Natural killer cell (primary cell): ENCODE results near the gene KRT71. TPM values are rescaled to one million over a fixed set of nuclear protein-coding genes. Genes with fewer than 3 reads are reported as not detected.

Source experiments
- ATAC-seq, 3 donors: fragments of 150-1000 bp in 2 of 3; fragments of 200-7000 bp in 1 of 3; cut with Tn5 transposase; 1 replicate in 1 of 3; 2 replicates in 2 of 3; pipeline ENCODE4 v1.10.0; 2021; ENCODE audit warnings: mild to moderate bottlenecking in 2 of 3, moderate library complexity in 2 of 3
- DNase-seq, 2 donors: peaks; one replicate each; pipeline versions ENCODE4 v3.0.0 to v3.0.0-alpha.2; 2013 to 2021; ENCODE audit warnings: mixed read lengths in 1 of 2
- H3K27ac ChIP-seq: one replicate; pipeline ENCODE4 v1.5.1; 2013; ENCODE audit warnings: mild to moderate bottlenecking, low read length
- H3K27me3 ChIP-seq: one replicate; pipeline ENCODE4 v1.6.1; 2013; ENCODE audit warnings: low read length; ENCODE audit not compliant: control insufficient read depth, insufficient read depth
- H3K36me3 ChIP-seq: one replicate; pipeline ENCODE4 v1.6.1; 2013; ENCODE audit warnings: low read length; ENCODE audit not compliant: control insufficient read depth, insufficient read depth
- H3K4me1 ChIP-seq: one replicate; pipeline ENCODE4 v1.6.1; 2013; ENCODE audit warnings: low read length; ENCODE audit not compliant: control insufficient read depth, insufficient read depth
- H3K4me3 ChIP-seq: one replicate; pipeline ENCODE4 v1.5.1; 2013; ENCODE audit warnings: low read length
- H3K9me3 ChIP-seq: one replicate; pipeline ENCODE4 v1.6.1; 2013; ENCODE audit warnings: low read length; ENCODE audit not compliant: control insufficient read depth, insufficient read depth
- H3K27ac Mint-ChIP-seq, 2 donors: one replicate each; pipeline ENCODE4 v1.8.0; 2022; ENCODE audit warnings: mild to moderate bottlenecking in 2 of 2, mixed read lengths in 2 of 2, moderate library complexity in 1 of 2
- H3K27me3 Mint-ChIP-seq, 2 donors: one replicate each; pipeline ENCODE4 v1.8.0; 2022; ENCODE audit warnings: low read depth in 2 of 2, mixed read lengths in 2 of 2
- H3K36me3 Mint-ChIP-seq: one replicate; pipeline ENCODE4 v1.8.0; 2022; ENCODE audit warnings: mixed read lengths
- H3K4me1 Mint-ChIP-seq, 2 donors: one replicate each; pipeline ENCODE4 v1.8.0; 2022; ENCODE audit warnings: mixed read lengths in 2 of 2
- H3K4me3 Mint-ChIP-seq: one replicate; pipeline ENCODE4 v1.8.0; 2022; ENCODE audit warnings: mild to moderate bottlenecking, moderate library complexity, mixed read lengths
- H3K9me3 Mint-ChIP-seq, 2 donors: one replicate each; pipeline ENCODE4 v1.8.0; 2022; ENCODE audit warnings: mixed read lengths in 2 of 2
- WGBS: methylation state at CpG from one replicate; pipeline ENCODE4 v1.1.7; 2013; ENCODE audit warnings: missing lambda C conversion rate; ENCODE audit not compliant: insufficient coverage; 5-methylcytosine and 5-hydroxymethylcytosine counted together
- intact Hi-C: fragments of 100-400 bp; cut with micrococcal nuclease; formaldehyde crosslinking; loops from one replicate; pipeline ENCODE4 v1.14.2; 2022
- total RNA-seq, 4 donors: library from RNA; stranded (reverse); fragments of 120-200 nt in 1 of 4; gene quantifications; one replicate each; pipeline versions ENCODE4 v1.2.3 to v1.2.4, GENCODE V29; 2013 to 2022
- TF ChIP-seq, protein P1 (sequence below): fragments of 200-600 bp; IDR thresholded peaks from one replicate; pipeline ENCODE4 v1.8.0; 2022; ENCODE audit warnings: antibody characterized with exemption

The KRT71 gene
- total RNA-seq, 3 donors from 2014 or later (not counting 1 experiment from before 2014, with no cell fraction given) = not detected

DNA sequence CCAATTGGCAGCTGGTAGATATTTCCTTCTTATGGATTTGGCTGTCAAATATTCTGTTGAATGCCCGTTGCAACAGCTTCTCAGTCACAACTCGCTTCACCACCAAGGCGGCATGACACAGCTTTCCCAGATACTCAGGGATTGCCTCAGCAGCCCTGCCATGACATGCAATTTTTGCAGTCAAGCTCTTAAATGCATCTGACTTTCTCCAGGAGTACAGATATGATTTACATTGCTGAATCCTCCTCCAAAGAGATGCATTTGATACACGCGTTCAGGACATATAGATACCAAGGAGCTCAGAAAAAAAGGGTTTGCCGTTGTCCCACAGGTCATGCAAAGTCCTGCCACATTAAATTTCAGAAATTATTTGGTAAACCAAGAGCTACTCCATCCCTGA lies 39.2 kb downstream of the KRT71 start:
- no peak overlapping the region for H3K4me3 Mint-ChIP-seq
- 88% methylated on average over 6 of the region's 6 CpGs for WGBS
- Histone ChIP-seq H3K9me3 (peaks cover 5% of the 10 kb centered on the region), H3K36me3 (no peaks in the 10 kb centered on the region), H3K4me1 (no peaks in the 10 kb centered on the region), H3K27me3 (no peaks in the 10 kb centered on the region), H3K27ac (no peak overlapping the region), H3K4me3 (no peak overlapping the region)
- DNase-seq (no peak), ATAC-seq (no peak)
- no peaks in the 10 kb centered on the region for H3K36me3 Mint-ChIP-seq
- peaks cover 0 to 2% of the 10 kb centered on the region in 2 donors for H3K27me3 Mint-ChIP-seq
- peaks cover 0 to 5% of the 10 kb centered on the region in 2 donors for H3K4me1 Mint-ChIP-seq
- intact Hi-C loops = no loop called here
- no peaks in the 10 kb centered on the region for H3K9me3 Mint-ChIP-seq
- no peak overlapping the region for H3K27ac Mint-ChIP-seq
- TF ChIP-seq, protein P1, sequence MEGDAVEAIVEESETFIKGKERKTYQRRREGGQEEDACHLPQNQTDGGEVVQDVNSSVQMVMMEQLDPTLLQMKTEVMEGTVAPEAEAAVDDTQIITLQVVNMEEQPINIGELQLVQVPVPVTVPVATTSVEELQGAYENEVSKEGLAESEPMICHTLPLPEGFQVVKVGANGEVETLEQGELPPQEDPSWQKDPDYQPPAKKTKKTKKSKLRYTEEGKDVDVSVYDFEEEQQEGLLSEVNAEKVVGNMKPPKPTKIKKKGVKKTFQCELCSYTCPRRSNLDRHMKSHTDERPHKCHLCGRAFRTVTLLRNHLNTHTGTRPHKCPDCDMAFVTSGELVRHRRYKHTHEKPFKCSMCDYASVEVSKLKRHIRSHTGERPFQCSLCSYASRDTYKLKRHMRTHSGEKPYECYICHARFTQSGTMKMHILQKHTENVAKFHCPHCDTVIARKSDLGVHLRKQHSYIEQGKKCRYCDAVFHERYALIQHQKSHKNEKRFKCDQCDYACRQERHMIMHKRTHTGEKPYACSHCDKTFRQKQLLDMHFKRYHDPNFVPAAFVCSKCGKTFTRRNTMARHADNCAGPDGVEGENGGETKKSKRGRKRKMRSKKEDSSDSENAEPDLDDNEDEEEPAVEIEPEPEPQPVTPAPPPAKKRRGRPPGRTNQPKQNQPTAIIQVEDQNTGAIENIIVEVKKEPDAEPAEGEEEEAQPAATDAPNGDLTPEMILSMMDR = no peak

DNA sequence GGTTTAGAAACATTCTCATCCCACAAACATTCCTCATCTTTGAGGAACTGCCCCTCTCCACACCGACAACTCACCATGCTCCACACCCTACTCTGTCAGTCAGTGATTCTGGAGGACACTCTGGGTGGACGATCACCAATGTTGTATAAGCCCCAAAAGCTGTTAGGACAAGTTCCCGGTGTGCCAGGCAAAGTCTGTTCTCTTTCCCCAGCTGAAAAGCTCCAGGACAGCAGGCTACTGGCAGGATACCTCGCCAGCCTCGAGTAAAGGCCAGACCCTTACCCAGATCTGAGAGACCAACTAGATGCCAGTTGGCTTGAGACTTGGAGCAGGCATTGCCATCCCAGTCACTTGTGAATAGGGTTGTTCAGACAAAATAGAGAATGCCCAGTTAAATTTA lies 44.7 kb downstream of the KRT71 start:
- TF ChIP-seq, protein P1 = no peak
- Histone ChIP-seq H3K36me3 (no peaks in the 10 kb centered on the region), H3K4me1 (peaks cover 5% of the 10 kb centered on the region), H3K27ac (no peak overlapping the region), H3K27me3 (peaks cover 5% of the 10 kb centered on the region), H3K4me3 (no peak overlapping the region), H3K9me3 (peaks cover 5% of the 10 kb centered on the region)
- peak overlapping the region in 1 of 2 donors; percentile 12 for H3K27ac Mint-ChIP-seq
- DNase-seq (no peak), ATAC-seq (no peak)
- intact Hi-C loops = no loop called here
- no peak overlapping the region for H3K4me3 Mint-ChIP-seq
- 85% methylated on average over 5 of the region's 5 CpGs for WGBS
- H3K4me1 Mint-ChIP-seq = peaks cover 16 to 21% of the 10 kb centered on the region in 2 donors
- peaks cover 15 to 19% of the 10 kb centered on the region in 2 donors for H3K27me3 Mint-ChIP-seq
- no peaks in the 10 kb centered on the region for H3K36me3 Mint-ChIP-seq
- H3K9me3 Mint-ChIP-seq = no peaks in the 10 kb centered on the region

DNA sequence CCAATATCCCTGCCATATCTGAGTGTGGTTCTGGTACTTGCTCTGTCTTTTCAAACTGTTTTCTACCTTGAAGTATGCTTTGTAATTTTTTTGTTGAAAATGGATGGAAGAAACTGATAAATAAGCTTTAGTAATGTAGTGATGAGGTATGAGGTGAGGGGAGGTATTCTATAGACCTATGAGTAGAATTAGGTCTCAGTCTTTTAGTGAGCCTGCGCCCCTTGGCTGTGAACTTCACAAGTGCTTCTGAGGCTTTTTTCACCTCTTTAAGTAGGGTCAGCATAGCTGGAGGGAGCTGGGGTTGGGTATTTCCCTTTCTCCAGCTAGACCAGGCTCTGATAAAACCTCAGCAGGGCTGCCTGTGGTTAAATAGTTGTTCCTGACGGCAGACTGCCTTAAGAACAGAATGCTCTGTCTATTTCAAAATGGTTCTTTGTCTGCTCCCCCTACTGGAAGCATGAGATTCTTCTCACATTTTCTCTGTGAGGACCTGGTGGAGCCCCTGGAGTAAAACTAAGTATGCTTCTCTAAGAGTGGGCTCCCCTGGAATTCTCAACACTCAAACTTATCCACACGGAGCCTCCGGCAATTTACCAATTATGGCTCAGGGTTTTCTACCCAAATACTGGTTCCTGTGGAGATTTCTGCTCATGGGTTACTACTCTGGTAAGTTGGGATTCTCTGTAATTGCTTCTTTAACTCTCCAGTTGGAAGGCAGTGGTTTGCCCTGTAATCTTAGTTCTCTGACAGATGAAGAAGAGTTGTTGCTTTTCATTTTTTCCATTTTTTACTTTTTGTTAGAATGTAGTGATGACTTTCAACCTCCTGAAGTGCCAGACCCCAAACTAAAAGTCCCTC lies 45.9 kb downstream of the KRT71 start:
- intact Hi-C loops = no loop called here
- H3K4me1 Mint-ChIP-seq = peaks cover 16 to 21% of the 10 kb centered on the region in 2 donors
- ATAC-seq (peak; percentile 81 to 99 (median 93)), DNase-seq (peak in 1 of 2 donors; percentile 59)
- Histone ChIP-seq H3K4me1 (peaks cover 5% of the 10 kb centered on the region), H3K27ac (no peak overlapping the region), H3K9me3 (peaks cover 5% of the 10 kb centered on the region), H3K27me3 (peaks cover 5% of the 10 kb centered on the region), H3K36me3 (no peaks in the 10 kb centered on the region), H3K4me3 (no peak overlapping the region)
- no peaks in the 10 kb centered on the region for H3K9me3 Mint-ChIP-seq
- peaks cover 5% of the 10 kb centered on the region for H3K36me3 Mint-ChIP-seq
- peaks cover 15 to 24% of the 10 kb centered on the region in 2 donors for H3K27me3 Mint-ChIP-seq
- peak overlapping the region; percentile 12 to 49 for H3K27ac Mint-ChIP-seq
- peak overlapping the region; percentile 7 for H3K4me3 Mint-ChIP-seq
- 6% methylated on average over 2 of the region's 4 CpGs for whole genome bisulfite sequencing
- TF ChIP-seq, protein P1 = peak; percentile 48
